Smooth muscle cell (in vitro differentiated cells): ENCODE measurements around the gene ITPR3. TPM values are rescaled to one million over a fixed set of nuclear protein-coding genes. Genes with fewer than 3 reads are reported as not detected.

ENCODE experiments used
- DNase-seq: peaks from one replicate; lab custom pipeline; 2025; ENCODE audit not compliant: unreplicated experiment; lab: John Stamatoyannopoulos, UW
- H2AFZ ChIP-seq: fragments of 200-600 bp; sonication (generic); 2 replicates; pipeline ENCODE4 v1.6.0; 2016; ENCODE audit warnings: antibody characterized with exemption, low read depth, mild to moderate bottlenecking
- H3F3A ChIP-seq: fragments of 200-600 bp; sonication (generic); 2 replicates; pipeline ENCODE4 v1.6.0; 2017; ENCODE audit warnings: antibody characterized with exemption, low read depth
- H3K27ac ChIP-seq: fragments of 200-600 bp; sonication (generic); 2 replicates; pipeline ENCODE4 v1.5.1; 2016; ENCODE audit warnings: low read depth, mild to moderate bottlenecking
- H3K27me3 ChIP-seq: fragments of 200-600 bp; sonication (generic); 2 replicates; pipeline ENCODE4 v1.6.1; 2016; ENCODE audit warnings: low read depth, mild to moderate bottlenecking
- H3K36me3 ChIP-seq: fragments of 200-600 bp; sonication (generic); 2 replicates; pipeline ENCODE4 v1.5.1; 2016; ENCODE audit warnings: low read depth
- H3K4me1 ChIP-seq: fragments of 200-600 bp; sonication (generic); 2 replicates; pipeline ENCODE4 v1.5.1; 2016; ENCODE audit warnings: low read depth
- H3K4me2 ChIP-seq: fragments of 200-600 bp; sonication (generic); 2 replicates; pipeline ENCODE4 v1.6.0; 2016; ENCODE audit warnings: mild to moderate bottlenecking
- H3K4me3 ChIP-seq: fragments of 200-600 bp; sonication (generic); 2 replicates; pipeline ENCODE4 v1.5.1; 2016; ENCODE audit warnings: mild to moderate bottlenecking
- H3K79me2 ChIP-seq: fragments of 200-600 bp; sonication (generic); 2 replicates; pipeline ENCODE4 v1.6.0; 2016; ENCODE audit warnings: low read depth, mild to moderate bottlenecking
- H3K9ac ChIP-seq: fragments of 200-600 bp; sonication (generic); 2 replicates; pipeline ENCODE4 v1.6.0; 2016; ENCODE audit warnings: low read depth
- H3K9me3 ChIP-seq: fragments of 200-600 bp; sonication (generic); replicated peaks from 2 replicates; pipeline ENCODE4 v1.5.1; 2016; ENCODE audit warnings: low read depth
- H4K20me1 ChIP-seq: fragments of 200-600 bp; sonication (generic); 2 replicates; pipeline ENCODE4 v1.6.0; 2016; ENCODE audit warnings: low read depth
- CTCF ChIP-seq: fragments of 200-600 bp; sonication (generic); IDR thresholded peaks from 2 replicates; pipeline ENCODE4 v1.5.1; 2017; ENCODE audit warnings: borderline replicate concordance, mild to moderate bottlenecking, antibody characterized with exemption; ENCODE audit not compliant: insufficient read depth, poor library complexity, severe bottlenecking
- WGBS: methylation state at CpG from one replicate; pipeline ENCODE4 v1.1.7; 2016; ENCODE audit warnings: low lambda C conversion rate; 5-methylcytosine and 5-hydroxymethylcytosine counted together
- polyA plus RNA-seq: library from polyadenylated mRNA; unstranded; fragments of >200 nt; fragmentation: Nextera tagmentation; extraction: Ambion mirVana; gene quantifications from 2 replicates; pipeline ENCODE4 v1.2.1, GENCODE V29; 2016
- total RNA-seq: library from RNA; depleted of rRNA; stranded (reverse); fragments of >200 nt; gene quantifications from 2 replicates; pipeline ENCODE4 v1.2.3, GENCODE V29; 2014

The ITPR3 gene
- total and polyA plus RNA-seq, 2 experiments from 2014 or later: 2.0 to 7.4 TPM

- Histone ChIP-seq H3K9me3 (no peaks in the 10 kb centered on the region), H3K4me3 (no peak overlapping the region), H3K36me3 (no peaks in the 10 kb centered on the region), H3K4me1 (no peaks in the 10 kb centered on the region), H4K20me1 (no peaks in the 10 kb centered on the region), H3K79me2 (no peaks in the 10 kb centered on the region), H3K9ac (no peak overlapping the region), H3K27me3 (no peaks in the 10 kb centered on the region), H3K27ac (peak overlapping the region; percentile 75), H3K4me2 (peak overlapping the region; percentile 40), H3F3A (peaks cover 5% of the 10 kb centered on the region), H2AFZ (no peak overlapping the region)
- TF ChIP-seq CTCF: no peak
- DNase-seq: no peak
- 84% methylated on average over 28 of the region's 28 CpGs for WGBS
Measured at GRCh38 chr6:33693186-33694105, 72.3 kb downstream of the ITPR3 start.

GRCh38 chr6:33694401-33694931 lies 73.3 kb downstream of the ITPR3 start:
- peak; percentile 18 for DNase-seq
- H3K9me3 ChIP-seq: no peaks in the 10 kb centered on the region
- H3K9ac ChIP-seq: peak overlapping the region; percentile 50
- H3K4me2 ChIP-seq: peak overlapping the region; percentile 40
- H4K20me1 ChIP-seq: no peaks in the 10 kb centered on the region
- no peak overlapping the region for H3K4me3 ChIP-seq
- peak overlapping the region; percentile 49 for H2AFZ ChIP-seq
- no peaks in the 10 kb centered on the region for H3K27me3 ChIP-seq
- peaks cover 5% of the 10 kb centered on the region for H3F3A ChIP-seq
- no peaks in the 10 kb centered on the region for H3K36me3 ChIP-seq
- H3K79me2 ChIP-seq: no peaks in the 10 kb centered on the region
- peak overlapping the region; percentile 75 for H3K27ac ChIP-seq
- 19% methylated on average over 19 of the region's 19 CpGs for WGBS
- TF ChIP-seq CTCF: no peak
- H3K4me1 ChIP-seq: no peaks in the 10 kb centered on the region

- no peak overlapping the region for H3K4me3 ChIP-seq
- no peak for DNase-seq
- H3F3A ChIP-seq: peaks cover 5% of the 10 kb centered on the region
- peak overlapping the region; percentile 40 for H3K4me2 ChIP-seq
- no peak for TF ChIP-seq CTCF
- peak overlapping the region; percentile 50 for H3K9ac ChIP-seq
- H2AFZ ChIP-seq: no peak overlapping the region
- no peaks in the 10 kb centered on the region for H3K36me3 ChIP-seq
- no peaks in the 10 kb centered on the region for H3K79me2 ChIP-seq
- no peaks in the 10 kb centered on the region for H3K4me1 ChIP-seq
- peak overlapping the region; percentile 75 for H3K27ac ChIP-seq
- H3K27me3 ChIP-seq: no peaks in the 10 kb centered on the region
- no peaks in the 10 kb centered on the region for H4K20me1 ChIP-seq
- no peaks in the 10 kb centered on the region for H3K9me3 ChIP-seq
- WGBS: 96% methylated on average over 5 of the region's 5 CpGs
Measured at GRCh38 chr6:33694977-33695376, 73.9 kb downstream of the ITPR3 start.
